Tibial nerve (tissue), 4 donors: ENCODE results near the gene NT5C3B.

Source experiments
- EP300 ChIP-seq, 2 donors: sonication (generic); formaldehyde crosslinking; IDR thresholded peaks; one replicate each; pipeline ENCODE4 v1.6.1; 2017; ENCODE audit warnings: antibody characterized with exemption in 2 of 2, mild to moderate bottlenecking in 1 of 2
- POLR2A ChIP-seq, 2 donors: fragments of 450-650 bp; IDR thresholded peaks; one replicate each; pipeline ENCODE4 v1.6.1; 2017; ENCODE audit warnings: antibody characterized with exemption in 2 of 2, mild to moderate bottlenecking in 2 of 2, moderate library complexity in 2 of 2
- TF ChIP-seq, protein P1 (sequence below), 5 experiments: fragments of 200-600 bp in 3 of 5; fragments of 450-650 bp in 2 of 5; sonication (generic) in 3 of 5; IDR thresholded peaks; one replicate each; pipeline ENCODE4 v1.5.1; 2016 to 2019; ENCODE audit warnings: antibody characterized with exemption in 5 of 5, mild to moderate bottlenecking in 3 of 5, moderate library complexity in 2 of 5

- TF ChIP-seq, protein P1, sequence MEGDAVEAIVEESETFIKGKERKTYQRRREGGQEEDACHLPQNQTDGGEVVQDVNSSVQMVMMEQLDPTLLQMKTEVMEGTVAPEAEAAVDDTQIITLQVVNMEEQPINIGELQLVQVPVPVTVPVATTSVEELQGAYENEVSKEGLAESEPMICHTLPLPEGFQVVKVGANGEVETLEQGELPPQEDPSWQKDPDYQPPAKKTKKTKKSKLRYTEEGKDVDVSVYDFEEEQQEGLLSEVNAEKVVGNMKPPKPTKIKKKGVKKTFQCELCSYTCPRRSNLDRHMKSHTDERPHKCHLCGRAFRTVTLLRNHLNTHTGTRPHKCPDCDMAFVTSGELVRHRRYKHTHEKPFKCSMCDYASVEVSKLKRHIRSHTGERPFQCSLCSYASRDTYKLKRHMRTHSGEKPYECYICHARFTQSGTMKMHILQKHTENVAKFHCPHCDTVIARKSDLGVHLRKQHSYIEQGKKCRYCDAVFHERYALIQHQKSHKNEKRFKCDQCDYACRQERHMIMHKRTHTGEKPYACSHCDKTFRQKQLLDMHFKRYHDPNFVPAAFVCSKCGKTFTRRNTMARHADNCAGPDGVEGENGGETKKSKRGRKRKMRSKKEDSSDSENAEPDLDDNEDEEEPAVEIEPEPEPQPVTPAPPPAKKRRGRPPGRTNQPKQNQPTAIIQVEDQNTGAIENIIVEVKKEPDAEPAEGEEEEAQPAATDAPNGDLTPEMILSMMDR (IDR thresholded peaks at IDR 0.05) = no peak
- TF ChIP-seq POLR2A (IDR thresholded peaks at IDR 0.05) (no peak), EP300 (IDR thresholded peaks at IDR 0.05) (no peak)
Measured at GRCh38 chr17:41810659-41811548, 25.1 kb downstream of the NT5C3B start.
